AG04450 (cell line): ENCODE measurements around the gene UTS2. TPM values are rescaled to one million over a fixed set of nuclear protein-coding genes. Genes with fewer than 3 reads are reported as not detected.

ENCODE experiments used
- CTCF ChIA-PET: fragments of 300-600, 350-600 bp; formaldehyde crosslinking; extraction: SDS; loops from one replicate; lab custom pipeline; 2022; ENCODE audit warnings: antibody characterized with exemption, inconsistent platforms; lab: Charles Lee
- POLR2A ChIA-PET: fragments of 350-600 bp; formaldehyde crosslinking; extraction: SDS; loops from one replicate; lab custom pipeline; 2021; ENCODE audit warnings: antibody characterized with exemption, inconsistent platforms; lab: Yijun Ruan, JAX
- DNase-seq: peaks from one replicate; pipeline ENCODE4 v3.0.0-alpha.2; 2011; ENCODE audit warnings: low read depth, low spot score
- H3K27ac ChIP-seq: one replicate; pipeline ENCODE4 v1.5.1; 2012; ENCODE audit warnings: low read depth, low read length, control low read depth
- H3K27me3 ChIP-seq: one replicate; pipeline ENCODE4 v1.6.0; 2012; ENCODE audit warnings: low read length; ENCODE audit not compliant: control insufficient read depth, insufficient read depth
- H3K4me3 ChIP-seq: 2 replicates; pipeline ENCODE4 v1.5.1; 2011; ENCODE audit warnings: mild to moderate bottlenecking, low read depth, low read length, control low read depth
- H3K9me3 ChIP-seq: 2 replicates; pipeline ENCODE4 v1.5.1; 2012; ENCODE audit warnings: low read length; ENCODE audit not compliant: control insufficient read depth, insufficient read depth
- polyA plus RNA-seq: library from polyadenylated mRNA; depleted of rRNA; stranded (reverse); fragments of >200 nt; gene quantifications from 2 replicates; pipeline ENCODE4 v1.2.3, GENCODE V29; 2011
- TF ChIP-seq, protein P1 (sequence below): IDR thresholded peaks from 2 replicates; pipeline ENCODE4 v1.5.1; 2011; ENCODE audit warnings: low read depth, low read length, control low read depth, inconsistent platforms

UTS2 gene
- polyA plus RNA-seq, 1 experiment, result 0.06 TPM

GRCh38 chr1:7811476-7811875 is 41.4 kb downstream of the UTS2 start:
- no peak overlapping the region for H3K27ac ChIP-seq

DNA sequence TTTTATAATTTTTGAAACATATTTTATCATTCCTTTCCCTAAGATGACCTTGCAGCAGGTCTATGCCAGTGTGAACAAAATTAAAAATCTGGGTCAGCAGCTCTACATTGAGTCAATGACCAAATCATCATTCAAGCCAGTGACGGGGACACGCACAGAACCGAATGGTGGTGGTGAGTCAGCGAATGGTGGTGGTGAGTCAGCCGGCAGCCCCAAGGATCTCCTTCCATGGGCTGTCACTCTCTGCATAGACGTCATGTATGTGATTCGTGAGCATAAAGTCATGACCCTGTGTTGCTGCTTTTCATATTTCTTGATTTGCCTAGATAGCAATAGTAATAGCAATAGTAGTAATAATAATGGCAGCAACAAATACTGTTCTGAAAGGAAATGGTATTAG is 42.5 kb downstream of the UTS2 start:
- peak; percentile 49 for DNase-seq
- H3K4me3 ChIP-seq, result no peak overlapping the region
- H3K27me3 ChIP-seq, result no peaks in the 10 kb centered on the region
- peaks cover 5% of the 10 kb centered on the region for H3K9me3 ChIP-seq
- ChIA-PET CTCF (interaction anchor here (1.1 kb wide), 2 partner anchors 58 to 132 kb away, joined by 3 read pairs; no protein-coding TSS in a partner anchor), POLR2A (no interaction called here)
- TF ChIP-seq, protein P1, sequence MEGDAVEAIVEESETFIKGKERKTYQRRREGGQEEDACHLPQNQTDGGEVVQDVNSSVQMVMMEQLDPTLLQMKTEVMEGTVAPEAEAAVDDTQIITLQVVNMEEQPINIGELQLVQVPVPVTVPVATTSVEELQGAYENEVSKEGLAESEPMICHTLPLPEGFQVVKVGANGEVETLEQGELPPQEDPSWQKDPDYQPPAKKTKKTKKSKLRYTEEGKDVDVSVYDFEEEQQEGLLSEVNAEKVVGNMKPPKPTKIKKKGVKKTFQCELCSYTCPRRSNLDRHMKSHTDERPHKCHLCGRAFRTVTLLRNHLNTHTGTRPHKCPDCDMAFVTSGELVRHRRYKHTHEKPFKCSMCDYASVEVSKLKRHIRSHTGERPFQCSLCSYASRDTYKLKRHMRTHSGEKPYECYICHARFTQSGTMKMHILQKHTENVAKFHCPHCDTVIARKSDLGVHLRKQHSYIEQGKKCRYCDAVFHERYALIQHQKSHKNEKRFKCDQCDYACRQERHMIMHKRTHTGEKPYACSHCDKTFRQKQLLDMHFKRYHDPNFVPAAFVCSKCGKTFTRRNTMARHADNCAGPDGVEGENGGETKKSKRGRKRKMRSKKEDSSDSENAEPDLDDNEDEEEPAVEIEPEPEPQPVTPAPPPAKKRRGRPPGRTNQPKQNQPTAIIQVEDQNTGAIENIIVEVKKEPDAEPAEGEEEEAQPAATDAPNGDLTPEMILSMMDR, result no peak
- no peak overlapping the region for H3K27ac ChIP-seq

More at GRCh38 chr1:7811476-7811875, 41.4 kb downstream of the UTS2 start:
- Histone ChIP-seq H3K9me3 (peaks cover 5% of the 10 kb centered on the region), H3K4me3 (no peak overlapping the region), H3K27me3 (no peaks in the 10 kb centered on the region)
- POLR2A ChIA-PET, result no interaction called here
- DNase-seq, result no peak
- CTCF ChIA-PET, result interaction anchor here (1.0 to 1.9 kb wide), 3 partner anchors 92 to 144 kb away, joined by 3 to 6 read pairs (median 3); no protein-coding TSS in a partner anchor
- TF ChIP-seq, protein P1, result no peak

DNA sequence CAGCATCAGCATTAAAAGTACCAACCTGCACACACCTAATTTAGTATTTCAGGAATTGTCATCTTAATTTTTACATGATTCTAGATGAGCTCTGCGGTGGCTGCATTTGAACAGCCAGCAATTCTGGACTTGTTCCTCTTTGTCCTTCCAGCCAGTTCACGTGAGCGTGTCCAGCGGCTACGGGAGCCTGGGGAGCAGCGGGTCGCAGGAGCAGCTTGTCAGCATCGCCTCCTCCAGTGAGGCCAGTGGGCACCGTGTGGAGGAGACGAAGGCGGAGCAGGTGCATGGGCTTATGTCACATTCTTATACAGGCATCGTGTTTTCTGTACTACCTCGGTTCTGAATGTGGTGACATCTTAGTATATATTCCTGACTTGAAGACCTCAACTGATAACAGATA is 43.1 kb downstream of the UTS2 start:
- POLR2A ChIA-PET, result no interaction called here
- Histone ChIP-seq H3K4me3 (no peak overlapping the region), H3K27ac (no peak overlapping the region), H3K27me3 (no peaks in the 10 kb centered on the region), H3K9me3 (peaks cover 5% of the 10 kb centered on the region)
- no peak for DNase-seq
- CTCF ChIA-PET, result interaction anchor here (0.5 to 1.1 kb wide), 2 partner anchors 57 to 768 kb away, joined by 3 read pairs; no protein-coding TSS in a partner anchor
- TF ChIP-seq, protein P1, result no peak

- Histone ChIP-seq H3K9me3 (peaks cover 2% of the 10 kb centered on the region), H3K27ac (no peak overlapping the region), H3K27me3 (no peaks in the 10 kb centered on the region), H3K4me3 (no peak overlapping the region)
- no peak for DNase-seq
- ChIA-PET CTCF (interaction anchor here (0.6 to 2.1 kb wide), 18 partner anchors 10 to 358 kb away, joined by 3 to 11 read pairs (median 3); partner anchors contain the start of gene TNFRSF9), POLR2A (no interaction called here)
- TF ChIP-seq, protein P1, result peak; percentile 60
These were observed 44.5 kb downstream of the UTS2 start for GRCh38 chr1:7808253-7808844.

- H3K27ac ChIP-seq, result no peak overlapping the region
- DNase-seq, result no peak
- H3K9me3 ChIP-seq, result no peaks in the 10 kb centered on the region
- H3K27me3 ChIP-seq, result no peaks in the 10 kb centered on the region
- CTCF ChIA-PET, result interaction anchor here (1.0 kb wide), 1 partner anchor 138 kb away, joined by 3 read pairs; no protein-coding TSS in a partner anchor
- POLR2A ChIA-PET, result no interaction called here
- TF ChIP-seq, protein P1, result no peak
- no peak overlapping the region for H3K4me3 ChIP-seq
These were observed 47.4 kb downstream of the UTS2 start for GRCh38 chr1:7805460-7805859.
